GM12874 (cell line): ENCODE data around the gene SLC6A7.

Experiments used
- CTCF ChIP-seq: IDR thresholded peaks from 2 replicates; pipeline ENCODE4 v1.5.1; 2011; ENCODE audit warnings: low read depth, mild to moderate bottlenecking, control low read depth, low read length, moderate library complexity; ENCODE audit not compliant: insufficient read depth

Gene SLC6A7

GRCh38 chr5:150224483-150225027 lies 34.7 kb downstream of the SLC6A7 start:
- no peak for TF ChIP-seq CTCF

GRCh38 chr5:150227036-150227435 lies 37.2 kb downstream of the SLC6A7 start:
- TF ChIP-seq CTCF: no peak

- no peak for TF ChIP-seq CTCF
Observed at GRCh38 chr5:150227606-150228273, 37.9 kb downstream of the SLC6A7 start.

GRCh38 chr5:150229571-150229970 lies 39.7 kb downstream of the SLC6A7 start:
- TF ChIP-seq CTCF: no peak

GRCh38 chr5:150230842-150231241 lies 41.0 kb downstream of the SLC6A7 start:
- no peak for TF ChIP-seq CTCF

- no peak for TF ChIP-seq CTCF
Observed at GRCh38 chr5:150234576-150235499, 45.0 kb downstream of the SLC6A7 start.

GRCh38 chr5:150235500-150235854 lies 45.6 kb downstream of the SLC6A7 start:
- TF ChIP-seq CTCF: no peak
